ENCODE results near the gene PHF11.

DNA sequence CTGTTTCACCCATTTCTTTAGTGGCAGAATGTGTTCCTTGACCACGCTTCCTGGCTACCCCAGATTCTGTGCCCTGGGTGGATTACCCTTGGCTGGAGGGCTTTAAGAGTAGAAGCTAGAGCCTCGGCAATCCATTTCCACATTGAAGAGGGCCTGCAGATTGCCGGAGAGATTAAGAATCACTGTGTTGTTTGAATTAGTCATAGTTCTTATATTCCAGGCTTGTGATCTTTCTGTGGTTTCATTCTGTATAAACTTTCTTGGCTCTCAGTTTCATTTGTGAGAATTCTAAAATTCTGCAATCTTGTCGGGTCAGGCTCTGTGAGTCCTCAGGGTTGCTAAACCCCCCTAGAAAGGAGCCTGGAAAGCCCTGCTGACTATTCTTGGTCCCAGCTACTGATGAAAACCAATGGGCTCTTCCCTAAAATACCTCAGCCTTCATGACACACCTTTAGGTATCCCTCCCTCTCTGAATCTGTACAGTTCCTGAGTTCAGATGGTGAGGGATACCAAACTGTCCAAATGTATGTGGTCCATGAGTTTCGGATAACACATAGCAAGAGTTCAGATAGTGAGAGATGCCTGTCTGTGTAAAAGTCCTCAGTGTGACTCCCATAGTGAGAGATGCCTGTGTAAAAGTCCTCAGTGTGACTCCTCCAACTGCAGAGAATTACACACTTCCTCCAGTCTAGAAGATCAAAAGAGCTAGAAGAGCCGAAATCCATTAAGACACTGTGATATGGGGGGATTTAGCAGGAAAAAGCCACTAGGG is 4.3 kb downstream of the PHF11 start:
- TF ChIP-seq ESRRA (IDR thresholded peaks at IDR 0.05; ENCODE audit: borderline replicate concordance, low read length) (no peak), POLR2A (IDR thresholded peaks at IDR 0.05; ENCODE audit: low read length) (no peak), RAD21 (conservative IDR thresholded peaks at IDR 0.05 in 1 of 2, IDR thresholded peaks at IDR 0.05 in 1 of 2) (no peak), RFX5 (IDR thresholded peaks at IDR 0.05) (no peak), MAZ (IDR thresholded peaks at IDR 0.05; ENCODE audit: borderline replicate concordance, low read depth, low read length) (no peak), ZNF302 (CRISPR knock-in tag; IDR thresholded peaks at IDR 0.05) (no peak), SMC3 (IDR thresholded peaks at IDR 0.05) (no peak), ZFP36 (IDR thresholded peaks at IDR 0.05; ENCODE audit: borderline replicate concordance, partially characterized antibody) (no peak)
- TF ChIP-seq, protein P1, sequence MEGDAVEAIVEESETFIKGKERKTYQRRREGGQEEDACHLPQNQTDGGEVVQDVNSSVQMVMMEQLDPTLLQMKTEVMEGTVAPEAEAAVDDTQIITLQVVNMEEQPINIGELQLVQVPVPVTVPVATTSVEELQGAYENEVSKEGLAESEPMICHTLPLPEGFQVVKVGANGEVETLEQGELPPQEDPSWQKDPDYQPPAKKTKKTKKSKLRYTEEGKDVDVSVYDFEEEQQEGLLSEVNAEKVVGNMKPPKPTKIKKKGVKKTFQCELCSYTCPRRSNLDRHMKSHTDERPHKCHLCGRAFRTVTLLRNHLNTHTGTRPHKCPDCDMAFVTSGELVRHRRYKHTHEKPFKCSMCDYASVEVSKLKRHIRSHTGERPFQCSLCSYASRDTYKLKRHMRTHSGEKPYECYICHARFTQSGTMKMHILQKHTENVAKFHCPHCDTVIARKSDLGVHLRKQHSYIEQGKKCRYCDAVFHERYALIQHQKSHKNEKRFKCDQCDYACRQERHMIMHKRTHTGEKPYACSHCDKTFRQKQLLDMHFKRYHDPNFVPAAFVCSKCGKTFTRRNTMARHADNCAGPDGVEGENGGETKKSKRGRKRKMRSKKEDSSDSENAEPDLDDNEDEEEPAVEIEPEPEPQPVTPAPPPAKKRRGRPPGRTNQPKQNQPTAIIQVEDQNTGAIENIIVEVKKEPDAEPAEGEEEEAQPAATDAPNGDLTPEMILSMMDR (IDR thresholded peaks at IDR 0.05) = no peak
- TF ChIP-seq, protein P2, sequence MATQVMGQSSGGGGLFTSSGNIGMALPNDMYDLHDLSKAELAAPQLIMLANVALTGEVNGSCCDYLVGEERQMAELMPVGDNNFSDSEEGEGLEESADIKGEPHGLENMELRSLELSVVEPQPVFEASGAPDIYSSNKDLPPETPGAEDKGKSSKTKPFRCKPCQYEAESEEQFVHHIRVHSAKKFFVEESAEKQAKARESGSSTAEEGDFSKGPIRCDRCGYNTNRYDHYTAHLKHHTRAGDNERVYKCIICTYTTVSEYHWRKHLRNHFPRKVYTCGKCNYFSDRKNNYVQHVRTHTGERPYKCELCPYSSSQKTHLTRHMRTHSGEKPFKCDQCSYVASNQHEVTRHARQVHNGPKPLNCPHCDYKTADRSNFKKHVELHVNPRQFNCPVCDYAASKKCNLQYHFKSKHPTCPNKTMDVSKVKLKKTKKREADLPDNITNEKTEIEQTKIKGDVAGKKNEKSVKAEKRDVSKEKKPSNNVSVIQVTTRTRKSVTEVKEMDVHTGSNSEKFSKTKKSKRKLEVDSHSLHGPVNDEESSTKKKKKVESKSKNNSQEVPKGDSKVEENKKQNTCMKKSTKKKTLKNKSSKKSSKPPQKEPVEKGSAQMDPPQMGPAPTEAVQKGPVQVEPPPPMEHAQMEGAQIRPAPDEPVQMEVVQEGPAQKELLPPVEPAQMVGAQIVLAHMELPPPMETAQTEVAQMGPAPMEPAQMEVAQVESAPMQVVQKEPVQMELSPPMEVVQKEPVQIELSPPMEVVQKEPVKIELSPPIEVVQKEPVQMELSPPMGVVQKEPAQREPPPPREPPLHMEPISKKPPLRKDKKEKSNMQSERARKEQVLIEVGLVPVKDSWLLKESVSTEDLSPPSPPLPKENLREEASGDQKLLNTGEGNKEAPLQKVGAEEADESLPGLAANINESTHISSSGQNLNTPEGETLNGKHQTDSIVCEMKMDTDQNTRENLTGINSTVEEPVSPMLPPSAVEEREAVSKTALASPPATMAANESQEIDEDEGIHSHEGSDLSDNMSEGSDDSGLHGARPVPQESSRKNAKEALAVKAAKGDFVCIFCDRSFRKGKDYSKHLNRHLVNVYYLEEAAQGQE (IDR thresholded peaks at IDR 0.05) = no peak
